H9 (cell line): ENCODE results near the gene USP12. TPM values are rescaled to one million over a fixed set of nuclear protein-coding genes. Genes with fewer than 3 reads are reported as not detected.

Experiments
- DNase-seq: peaks from one replicate; pipeline ENCODE4 v3.0.0-alpha.2; 2017
- H2AFZ ChIP-seq: one replicate; pipeline ENCODE4 v1.6.1; 2013; ENCODE audit warnings: mild to moderate bottlenecking, low read length, control low read depth, moderate library complexity
- H2AK5ac ChIP-seq: 2 replicates; pipeline ENCODE4 v1.6.1; 2013; ENCODE audit warnings: low read length, control low read depth, mixed read lengths; ENCODE audit not compliant: insufficient read length
- H2BK120ac ChIP-seq: one replicate; pipeline ENCODE4 v1.6.1; 2013; ENCODE audit warnings: low read depth, mild to moderate bottlenecking, low read length, control low read depth, inconsistent platforms; ENCODE audit not compliant: poor library complexity, severe bottlenecking
- H2BK12ac ChIP-seq: 2 replicates; pipeline ENCODE4 v1.6.1; 2013; ENCODE audit warnings: low read length, control low read depth, mixed read lengths, low read depth; ENCODE audit not compliant: insufficient read length
- H2BK15ac ChIP-seq: 2 replicates; pipeline ENCODE4 v1.6.1; 2013; ENCODE audit warnings: low read depth, low read length, control low read depth
- H2BK20ac ChIP-seq: one replicate; pipeline ENCODE4 v1.6.1; 2013; ENCODE audit warnings: low read depth, mild to moderate bottlenecking, low read length, control low read depth, inconsistent platforms; ENCODE audit not compliant: poor library complexity, severe bottlenecking
- H2BK5ac ChIP-seq: 2 replicates; pipeline ENCODE4 v1.6.1; 2013; ENCODE audit warnings: low read length, control low read depth, mixed read lengths; ENCODE audit not compliant: insufficient read length
- H3K14ac ChIP-seq: 2 replicates; pipeline ENCODE4 v1.6.1; 2013; ENCODE audit warnings: low read length, control low read depth; ENCODE audit not compliant: insufficient read depth
- H3K18ac ChIP-seq: 2 replicates; pipeline ENCODE4 v1.6.1; 2013; ENCODE audit warnings: low read depth, mild to moderate bottlenecking, mixed read lengths, low read length, control low read depth; ENCODE audit not compliant: insufficient read length
- H3K23ac ChIP-seq: 2 replicates; pipeline ENCODE4 v1.6.1; 2013; ENCODE audit warnings: low read length, control low read depth, mixed read lengths, low read depth; ENCODE audit not compliant: insufficient read length
- H3K23me2 ChIP-seq: 2 replicates; pipeline ENCODE4 v1.6.1; 2013; ENCODE audit warnings: low read depth, mild to moderate bottlenecking, mixed read lengths, low read length, control low read depth; ENCODE audit not compliant: insufficient read length, poor library complexity, severe bottlenecking
- H3K27ac ChIP-seq: 2 replicates; pipeline ENCODE4 v1.5.1; 2013; ENCODE audit warnings: low read length, control low read depth, mixed read lengths, low read depth; ENCODE audit not compliant: insufficient read length
- H3K27me3 ChIP-seq: 2 replicates; pipeline ENCODE4 v1.6.1; 2013; ENCODE audit warnings: low read length, control low read depth, inconsistent platforms; ENCODE audit not compliant: insufficient read depth
- H3K4ac ChIP-seq: 2 replicates; pipeline ENCODE4 v1.6.1; 2013; ENCODE audit warnings: low read depth, mild to moderate bottlenecking, control low read depth, inconsistent platforms, low read length, moderate library complexity
- H3K4me1 ChIP-seq: 2 replicates; pipeline ENCODE4 v1.6.1; 2013; ENCODE audit warnings: low read length, control low read depth, inconsistent platforms; ENCODE audit not compliant: insufficient read depth
- H3K4me2 ChIP-seq: 2 replicates; pipeline ENCODE4 v1.6.1; 2013; ENCODE audit warnings: low read length, control low read depth, mixed read lengths; ENCODE audit not compliant: insufficient read length, insufficient read depth
- H3K56ac ChIP-seq: 2 replicates; pipeline ENCODE4 v1.6.1; 2013; ENCODE audit warnings: low read depth, mild to moderate bottlenecking, mixed read lengths, low read length, control low read depth; ENCODE audit not compliant: insufficient read length
- H3K79me1 ChIP-seq: 2 replicates; pipeline ENCODE4 v1.6.1; 2013; ENCODE audit warnings: low read depth, mild to moderate bottlenecking, moderate library complexity, low read length, control low read depth, inconsistent platforms; ENCODE audit not compliant: insufficient read depth, poor library complexity, severe bottlenecking
- H3K79me2 ChIP-seq: 2 replicates; pipeline ENCODE4 v1.6.1; 2013; ENCODE audit warnings: low read length, control low read depth, inconsistent platforms; ENCODE audit not compliant: insufficient read depth
- H3K9ac ChIP-seq: 2 replicates; pipeline ENCODE4 v1.6.1; 2013; ENCODE audit warnings: low read length, control low read depth, mixed read lengths; ENCODE audit not compliant: insufficient read length; ENCODE audit errors: extremely low read depth
- H3K9me3 ChIP-seq: one replicate; pipeline ENCODE4 v1.6.1; 2013; ENCODE audit warnings: low read depth, low read length, inconsistent platforms; ENCODE audit not compliant: control insufficient read depth
- H3T11ph ChIP-seq: one replicate; pipeline ENCODE4 v1.6.1; 2013; ENCODE audit warnings: mild to moderate bottlenecking, low read length, control low read depth, inconsistent platforms
- H4K20me1 ChIP-seq: one replicate; pipeline ENCODE4 v1.6.1; 2013; ENCODE audit not compliant: control insufficient read depth, insufficient read length, insufficient read depth
- H4K5ac ChIP-seq: 2 replicates; pipeline ENCODE4 v1.6.1; 2013; ENCODE audit warnings: low read depth, mild to moderate bottlenecking, mixed read lengths, low read length, control low read depth; ENCODE audit not compliant: insufficient read length
- H4K8ac ChIP-seq: replicated peaks from 2 replicates; pipeline ENCODE4 v1.6.1; 2013; ENCODE audit warnings: low read length, control low read depth, mixed read lengths, low read depth; ENCODE audit not compliant: insufficient read length
- H4K91ac ChIP-seq: 2 replicates; pipeline ENCODE4 v1.6.1; 2013; ENCODE audit warnings: low read depth, mild to moderate bottlenecking, moderate library complexity, mixed read lengths, low read length, control low read depth; ENCODE audit not compliant: insufficient read length
- H3K27ac Mint-ChIP-seq, 3 experiments: 2 replicates in 2 of 3; 3 replicates in 1 of 3; pipeline ENCODE4 v1.8.0; 2020 to 2021; ENCODE audit warnings: mixed read lengths in 3 of 3, mild to moderate bottlenecking in 1 of 3, moderate library complexity in 1 of 3
- H3K27me3 Mint-ChIP-seq: 2 replicates; pipeline ENCODE4 v1.8.0; 2021; ENCODE audit warnings: low read depth, mild to moderate bottlenecking, moderate library complexity, mixed read lengths
- H3K36me3 Mint-ChIP-seq, 3 experiments: 2 replicates in 2 of 3; 3 replicates in 1 of 3; pipeline ENCODE4 v1.8.0; 2020 to 2021; ENCODE audit warnings: low read depth in 3 of 3, mixed read lengths in 3 of 3; ENCODE audit not compliant: insufficient read depth in 1 of 3
- H3K4me1 Mint-ChIP-seq, 2 experiments: 2 replicates each; pipeline ENCODE4 v1.8.0; 2020; ENCODE audit warnings: mixed read lengths in 2 of 2
- H3K4me3 Mint-ChIP-seq, 2 experiments: 2 replicates in 1 of 2; 3 replicates in 1 of 2; pipeline ENCODE4 v1.8.0; 2020 to 2021; ENCODE audit warnings: mild to moderate bottlenecking in 2 of 2, mixed read lengths in 2 of 2, moderate library complexity in 1 of 2
- H3K9me3 Mint-ChIP-seq, 2 experiments: 2 replicates in 1 of 2; 3 replicates in 1 of 2; pipeline ENCODE4 v1.8.0; 2020; ENCODE audit warnings: mild to moderate bottlenecking in 2 of 2, mixed read lengths in 2 of 2, moderate library complexity in 1 of 2
- CTCF ChIP-seq: fragments of 200-600 bp; sonication (generic); conservative IDR thresholded peaks from 3 replicates; pipeline ENCODE4 v1.8.0; 2021; ENCODE audit warnings: antibody characterized with exemption, mild to moderate bottlenecking
- WGBS: extraction: QIAGEN DNeasy Blood & Tissue Kit; methylation state at CpG from one replicate; pipeline ENCODE4 v1.1.7; 2013; ENCODE audit warnings: missing lambda C conversion rate, low lambda C conversion rate, mixed read lengths; ENCODE audit not compliant: insufficient read length; ENCODE audit errors: extremely low coverage; 5-methylcytosine and 5-hydroxymethylcytosine counted together
- total RNA-seq: library from RNA; stranded (reverse); gene quantifications from 2 replicates; pipeline ENCODE4 v1.2.1, GENCODE V29; 2021

The USP12 gene
- total RNA-seq, 1 experiment from 2014 or later: 24.8 TPM

DNA sequence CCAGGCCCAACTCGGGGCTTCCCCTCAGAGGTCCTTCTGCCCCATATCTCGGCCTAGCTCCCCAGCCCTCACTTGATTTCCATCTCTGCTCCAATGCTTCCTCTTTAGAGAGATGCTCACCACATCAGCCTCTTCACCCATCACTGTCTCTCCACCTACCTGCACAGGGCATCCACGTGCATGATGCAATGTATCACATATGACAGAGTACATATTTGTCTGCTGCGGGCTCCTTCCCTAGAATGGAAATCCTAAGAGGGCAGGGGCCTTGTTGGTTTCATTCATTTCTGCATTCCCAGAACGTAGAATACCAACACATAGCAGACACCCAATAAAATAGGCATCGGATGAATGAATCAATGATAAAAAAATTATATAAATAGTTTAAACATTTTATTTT is 130.3 kb downstream of the USP12 start:
- H3K4me1 Mint-ChIP-seq: peaks cover 27 to 28% of the 10 kb centered on the region in 2 experiments
- WGBS: no CpG with 5 or more reads among the region's 6 CpGs

More for the DNA sequence above, 130.3 kb downstream of the USP12 start:
- Histone ChIP-seq H3K79me1 (no peaks in the 10 kb centered on the region), H3T11ph (no peak overlapping the region), H3K4me1 (no peaks in the 10 kb centered on the region; the same call in 1 of the 2 replicates), H2BK120ac (no peak overlapping the region), H3K27ac (no peak overlapping the region), H4K20me1 (no peaks in the 10 kb centered on the region), H4K91ac (no peak overlapping the region), H3K9ac (no peak overlapping the region), H2AFZ (no peak overlapping the region), H2BK12ac (no peak overlapping the region), H3K56ac (no peak overlapping the region), H2BK15ac (no peak overlapping the region), H4K5ac (no peak overlapping the region), H3K14ac (no peak overlapping the region), H3K23me2 (no peaks in the 10 kb centered on the region), H3K18ac (no peak overlapping the region), H3K4me2 (no peak overlapping the region), H2BK5ac (no peak overlapping the region), H3K27me3 (no peaks in the 10 kb centered on the region), H3K23ac (no peak overlapping the region), H2AK5ac (no peak overlapping the region), H4K8ac (no peak overlapping the region), H3K79me2 (no peaks in the 10 kb centered on the region), H3K9me3 (no peaks in the 10 kb centered on the region), H3K4ac (no peak overlapping the region), H2BK20ac (no peak overlapping the region)
- no peaks in the 10 kb centered on the region for H3K36me3 Mint-ChIP-seq
- DNase-seq: no peak
- peaks cover 10% of the 10 kb centered on the region for H3K27me3 Mint-ChIP-seq
- H3K9me3 Mint-ChIP-seq: no peaks in the 10 kb centered on the region; a peak in 1 of 5 replicates
- no peak for TF ChIP-seq CTCF
- H3K27ac Mint-ChIP-seq: no peak overlapping the region; a peak in 1 of 7 replicates
- no peak overlapping the region for H3K4me3 Mint-ChIP-seq
